Measurements from ENCODE around the gene NKX2-4. TPM values are rescaled to one million over a fixed set of nuclear protein-coding genes. Genes with fewer than 3 reads are reported as not detected.

The NKX2-4 gene
- total and polyA plus RNA-seq, 2 of the 13 experiments (the other 11 are each of a cell fraction or from before 2014, with no cell fraction given), result not detected

- TF ChIP-seq SALL1 (CRISPR knock-in tag; IDR thresholded peaks at IDR 0.05), result no peak
- peak; percentile 25 for TF ChIP-seq RBM22 (optimal IDR thresholded peaks at IDR 0.05; ENCODE audit: low read length)
- WGBS (ENCODE audit: low lambda C conversion rate), result 90% methylated on average over 2 of the region's 2 CpGs
- CTCF ChIA-PET (ENCODE audit: low intra/inter-chr PET ratio, low total read pairs), result no interaction called here
- H3K79me2 ChIP-seq (ENCODE audit: insufficient read depth, low read length), result no peaks in the 10 kb centered on the region
- no peak overlapping the region for H3K9ac ChIP-seq (ENCODE audit: insufficient read depth, low read depth, low read length)
- H3K4me2 ChIP-seq (ENCODE audit: low read depth, low read length), result no peak overlapping the region
- peaks cover 55% of the 10 kb centered on the region for H3K4me1 ChIP-seq (ENCODE audit: insufficient read depth, low read length)
- in situ Hi-C loops (cut with HindIII; ENCODE audit: extremely low pct_ligation_motif_present, low pct_unique_long_range_greater_than_20kb), result no loop called here
- peaks cover 22 to 48% of the 10 kb centered on the region in 2 experiments for H3K36me3 ChIP-seq (replicated peaks in 1 of 2; ENCODE audit: control insufficient read depth in 1 of 2, insufficient read depth in 2 of 2, low read length in 2 of 2)
- intact Hi-C loops (cut with micrococcal nuclease; ENCODE audit: unreplicated experiment), result no loop called here
- POLR2A ChIA-PET, result no interaction called here
- ATAC-seq, result no peak
- no peak for FAIRE-seq
- no peak overlapping the region for H2AFZ ChIP-seq (ENCODE audit: low read length)
- no peaks in the 10 kb centered on the region for H3K27me3 ChIP-seq (ENCODE audit: control insufficient read depth in 1 of 2, insufficient read depth in 2 of 2, low read length in 2 of 2)
- H3K4me3 ChIP-seq (replicated peaks in 1 of 3; ENCODE audit: insufficient read depth in 1 of 3, low read depth in 2 of 3, low read length in 3 of 3), result no peak overlapping the region
- H3K27ac ChIP-seq (ENCODE audit: extremely low read length, insufficient read depth, low read length), result no peak overlapping the region
- DNase-seq (ENCODE audit: low spot score), result no peak
- H4K20me1 ChIP-seq (ENCODE audit: insufficient read depth, low read length), result no peaks in the 10 kb centered on the region
- no peaks in the 10 kb centered on the region for H3K9me3 ChIP-seq (ENCODE audit: low read length)
- BruUV-seq (replicated peaks), result no TSS peak
These were observed 36.1 kb downstream of the NKX2-4 start for GRCh38 chr20:21361266-21361665.

GRCh38 chr20:21360705-21361104 is 36.6 kb downstream of the NKX2-4 start:
- TF ChIP-seq ERF (CRISPR knock-in tag; IDR thresholded peaks at IDR 0.05) (no peak), DMAP1 (CRISPR knock-in tag; IDR thresholded peaks at IDR 0.05) (no peak)
- Histone ChIP-seq H3K27me3 (ENCODE audit: control insufficient read depth in 1 of 2, insufficient read depth in 2 of 2, low read length in 2 of 2) (no peaks in the 10 kb centered on the region), H3K27ac (ENCODE audit: extremely low read length, insufficient read depth, low read length) (no peak overlapping the region), H3K9ac (ENCODE audit: insufficient read depth, low read depth, low read length) (no peak overlapping the region), H3K79me2 (ENCODE audit: insufficient read depth, low read length) (no peaks in the 10 kb centered on the region), H3K36me3 (replicated peaks in 1 of 2; ENCODE audit: control insufficient read depth in 1 of 2, insufficient read depth in 2 of 2, low read length in 2 of 2) (peaks cover 21 to 52% of the 10 kb centered on the region in 2 experiments), H3K4me1 (ENCODE audit: insufficient read depth, low read length) (peaks cover 59% of the 10 kb centered on the region), H3K4me3 (replicated peaks in 1 of 3; ENCODE audit: insufficient read depth in 1 of 3, low read depth in 2 of 3, low read length in 3 of 3) (no peak overlapping the region), H3K4me2 (ENCODE audit: low read depth, low read length) (no peak overlapping the region), H3K9me3 (ENCODE audit: low read length) (no peaks in the 10 kb centered on the region), H4K20me1 (ENCODE audit: insufficient read depth, low read length) (no peaks in the 10 kb centered on the region), H2AFZ (ENCODE audit: low read length) (no peak overlapping the region)
- intact Hi-C loops (cut with micrococcal nuclease; ENCODE audit: unreplicated experiment), result no loop called here
- BruUV-seq (replicated peaks), result TSS peak; percentile 1
- ChIA-PET POLR2A (no interaction called here), CTCF (ENCODE audit: low intra/inter-chr PET ratio, low total read pairs) (no interaction called here)
- WGBS (ENCODE audit: low lambda C conversion rate), result 100% methylated on average over 1 of the region's 1 CpG
- ATAC-seq (no peak), DNase-seq (ENCODE audit: low spot score) (no peak), FAIRE-seq (no peak)
- in situ Hi-C loops (cut with HindIII; ENCODE audit: extremely low pct_ligation_motif_present, low pct_unique_long_range_greater_than_20kb), result no loop called here

Data from HepG2 (cell line).